ENCODE measurements around the gene IFITM2. TPM values are rescaled to one million over a fixed set of nuclear protein-coding genes. Genes with fewer than 3 reads are reported as not detected.

Gene IFITM2
- total and polyA plus RNA-seq, 2 experiments from 2014 or later: 91.2 to 857 TPM

DNA sequence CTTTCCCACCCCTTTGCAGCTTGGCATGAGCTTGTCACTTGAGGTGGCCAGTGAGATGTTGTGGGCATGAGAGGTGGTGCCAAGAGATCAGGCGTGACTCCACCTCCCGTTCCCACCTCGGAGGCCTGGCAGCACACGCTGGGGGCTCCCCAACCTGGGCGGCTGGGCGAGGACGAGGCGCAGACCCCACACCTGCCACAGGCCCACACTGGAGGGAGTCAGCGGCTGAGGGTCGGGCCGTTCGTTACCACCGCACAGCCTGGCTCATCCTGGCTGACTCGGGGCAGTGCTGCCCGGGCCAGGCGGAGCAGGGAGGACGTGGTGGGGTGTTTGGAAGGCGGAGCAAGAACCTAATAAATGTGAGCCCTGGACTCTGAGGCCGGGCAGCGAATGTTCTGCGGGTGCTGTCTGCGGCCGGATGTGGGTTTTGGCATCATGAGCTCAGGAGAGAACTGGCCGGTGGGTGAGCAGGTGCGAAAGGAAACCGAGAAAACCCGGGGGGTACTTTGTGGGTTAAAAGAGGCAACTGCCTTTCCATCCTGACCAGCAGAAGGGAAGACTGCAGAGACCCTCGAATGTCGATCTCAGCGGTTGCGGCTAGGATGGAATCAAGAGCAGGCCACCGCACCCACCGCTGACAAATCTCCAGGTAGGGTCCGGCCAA is 23.2 kb downstream of the IFITM2 start:
- H3K27ac Mint-ChIP-seq: no peak overlapping the region
- ATAC-seq: no peak
- no peaks in the 10 kb centered on the region; the same call in 1 of the 2 replicates for H3K36me3 ChIP-seq (ENCODE audit: insufficient read depth)
- H3K4me3 Mint-ChIP-seq: no peak overlapping the region; the same call in 2 of the 3 replicates
- DNase-seq (ENCODE audit: low spot score): no peak
- H3K27me3 ChIP-seq (ENCODE audit: insufficient read depth): no peaks in the 10 kb centered on the region
- H3K4me1 ChIP-seq (ENCODE audit: insufficient read depth): peaks cover 23% of the 10 kb centered on the region
- H3K79me2 ChIP-seq (replicated peaks; ENCODE audit: insufficient read depth): no peaks in the 10 kb centered on the region
- TF ChIP-seq ZNF114 (CRISPR knock-in tag; IDR thresholded peaks at IDR 0.05): no peak
- no peak for TF ChIP-seq POLR2AphosphoS5 (IDR thresholded peaks at IDR 0.05; ENCODE audit: low read depth)
- no peak for TF ChIP-seq CREB1 (CRISPR knock-in tag; IDR thresholded peaks at IDR 0.05; ENCODE audit: low read depth)
- H3K4me3 ChIP-seq: no peak overlapping the region
- H3K27me3 Mint-ChIP-seq (ENCODE audit: insufficient read depth, low read depth, poor library complexity): peaks cover 23% of the 10 kb centered on the region
- H3K9me3 Mint-ChIP-seq: peaks cover 13% of the 10 kb centered on the region
- H3F3A ChIP-seq (replicated peaks; ENCODE audit: low read depth): peaks cover 14% of the 10 kb centered on the region; the same call in 1 of the 2 replicates
- H3K4me2 ChIP-seq: no peak overlapping the region
- no peak overlapping the region for H3K27ac ChIP-seq (ENCODE audit: low read depth)
- no peak overlapping the region for H2AFZ ChIP-seq
- no peaks in the 10 kb centered on the region for H3K9me2 ChIP-seq (ENCODE audit: insufficient read depth)
- H3K4me1 Mint-ChIP-seq: peaks cover 42% of the 10 kb centered on the region
- no peaks in the 10 kb centered on the region for H4K20me1 ChIP-seq (replicated peaks; ENCODE audit: insufficient read depth)
- peaks cover 16% of the 10 kb centered on the region; the same call in 2 of the 3 replicates for H3K36me3 Mint-ChIP-seq (ENCODE audit: low read depth)

GRCh38 chr11:331358-332060 is 23.9 kb downstream of the IFITM2 start:
- H3K27ac Mint-ChIP-seq: no peak overlapping the region
- TF ChIP-seq NANOG (IDR thresholded peaks at IDR 0.05; ENCODE audit: borderline replicate concordance) (no peak), JUNB (IDR thresholded peaks at IDR 0.05; ENCODE audit: unreplicated experiment) (no peak), ZNF331 (CRISPR knock-in tag; IDR thresholded peaks at IDR 0.05; ENCODE audit: low read depth) (no peak), CREB1 (CRISPR knock-in tag; IDR thresholded peaks at IDR 0.05; ENCODE audit: low read depth) (no peak), REST (IDR thresholded peaks at IDR 0.05; ENCODE audit: unreplicated experiment) (no peak), ZNF114 (CRISPR knock-in tag; IDR thresholded peaks at IDR 0.05) (no peak), STAT1 (IDR thresholded peaks at IDR 0.05; ENCODE audit: unreplicated experiment) (no peak)
- TF ChIP-seq, protein P1, sequence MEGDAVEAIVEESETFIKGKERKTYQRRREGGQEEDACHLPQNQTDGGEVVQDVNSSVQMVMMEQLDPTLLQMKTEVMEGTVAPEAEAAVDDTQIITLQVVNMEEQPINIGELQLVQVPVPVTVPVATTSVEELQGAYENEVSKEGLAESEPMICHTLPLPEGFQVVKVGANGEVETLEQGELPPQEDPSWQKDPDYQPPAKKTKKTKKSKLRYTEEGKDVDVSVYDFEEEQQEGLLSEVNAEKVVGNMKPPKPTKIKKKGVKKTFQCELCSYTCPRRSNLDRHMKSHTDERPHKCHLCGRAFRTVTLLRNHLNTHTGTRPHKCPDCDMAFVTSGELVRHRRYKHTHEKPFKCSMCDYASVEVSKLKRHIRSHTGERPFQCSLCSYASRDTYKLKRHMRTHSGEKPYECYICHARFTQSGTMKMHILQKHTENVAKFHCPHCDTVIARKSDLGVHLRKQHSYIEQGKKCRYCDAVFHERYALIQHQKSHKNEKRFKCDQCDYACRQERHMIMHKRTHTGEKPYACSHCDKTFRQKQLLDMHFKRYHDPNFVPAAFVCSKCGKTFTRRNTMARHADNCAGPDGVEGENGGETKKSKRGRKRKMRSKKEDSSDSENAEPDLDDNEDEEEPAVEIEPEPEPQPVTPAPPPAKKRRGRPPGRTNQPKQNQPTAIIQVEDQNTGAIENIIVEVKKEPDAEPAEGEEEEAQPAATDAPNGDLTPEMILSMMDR (conservative IDR thresholded peaks at IDR 0.05; ENCODE audit: low read depth in 2 of 2): no peak
- TF ChIP-seq, protein P2, sequence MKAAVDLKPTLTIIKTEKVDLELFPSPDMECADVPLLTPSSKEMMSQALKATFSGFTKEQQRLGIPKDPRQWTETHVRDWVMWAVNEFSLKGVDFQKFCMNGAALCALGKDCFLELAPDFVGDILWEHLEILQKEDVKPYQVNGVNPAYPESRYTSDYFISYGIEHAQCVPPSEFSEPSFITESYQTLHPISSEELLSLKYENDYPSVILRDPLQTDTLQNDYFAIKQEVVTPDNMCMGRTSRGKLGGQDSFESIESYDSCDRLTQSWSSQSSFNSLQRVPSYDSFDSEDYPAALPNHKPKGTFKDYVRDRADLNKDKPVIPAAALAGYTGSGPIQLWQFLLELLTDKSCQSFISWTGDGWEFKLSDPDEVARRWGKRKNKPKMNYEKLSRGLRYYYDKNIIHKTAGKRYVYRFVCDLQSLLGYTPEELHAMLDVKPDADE (IDR thresholded peaks at IDR 0.05): no peak

More at GRCh38 chr11:331358-332060, 23.9 kb downstream of the IFITM2 start:
- peaks cover 43% of the 10 kb centered on the region for H3K4me1 Mint-ChIP-seq
- Histone ChIP-seq H3K79me2 (replicated peaks; ENCODE audit: insufficient read depth) (no peaks in the 10 kb centered on the region), H3K4me2 (no peak overlapping the region), H2AFZ (no peak overlapping the region), H3K27me3 (ENCODE audit: insufficient read depth) (no peaks in the 10 kb centered on the region), H3K36me3 (ENCODE audit: insufficient read depth) (no peaks in the 10 kb centered on the region; the same call in 1 of the 2 replicates), H3F3A (replicated peaks; ENCODE audit: low read depth) (peaks cover 14% of the 10 kb centered on the region; the same call in 1 of the 2 replicates), H3K4me3 (no peak overlapping the region), H3K27ac (ENCODE audit: low read depth) (no peak overlapping the region), H3K4me1 (ENCODE audit: insufficient read depth) (peaks cover 29% of the 10 kb centered on the region), H3K9me2 (ENCODE audit: insufficient read depth) (no peaks in the 10 kb centered on the region), H4K20me1 (replicated peaks; ENCODE audit: insufficient read depth) (no peaks in the 10 kb centered on the region)
- H3K27me3 Mint-ChIP-seq (ENCODE audit: insufficient read depth, low read depth, poor library complexity): peaks cover 25% of the 10 kb centered on the region
- ATAC-seq (no peak), DNase-seq (ENCODE audit: low spot score) (no peak)
- no peak overlapping the region; the same call in 2 of the 3 replicates for H3K4me3 Mint-ChIP-seq
- peaks cover 16% of the 10 kb centered on the region; the same call in 2 of the 3 replicates for H3K36me3 Mint-ChIP-seq (ENCODE audit: low read depth)
- H3K9me3 Mint-ChIP-seq: peaks cover 13% of the 10 kb centered on the region
